ENCODE results near the gene GOLGA6C. TPM values are rescaled to one million over a fixed set of nuclear protein-coding genes. Genes with fewer than 3 reads are reported as not detected.

The GOLGA6C gene
- total and polyA plus RNA-seq, 9 of the 15 experiments (the other 6 are each of a cell fraction or from before 2014, with no cell fraction given), result not detected

DNA sequence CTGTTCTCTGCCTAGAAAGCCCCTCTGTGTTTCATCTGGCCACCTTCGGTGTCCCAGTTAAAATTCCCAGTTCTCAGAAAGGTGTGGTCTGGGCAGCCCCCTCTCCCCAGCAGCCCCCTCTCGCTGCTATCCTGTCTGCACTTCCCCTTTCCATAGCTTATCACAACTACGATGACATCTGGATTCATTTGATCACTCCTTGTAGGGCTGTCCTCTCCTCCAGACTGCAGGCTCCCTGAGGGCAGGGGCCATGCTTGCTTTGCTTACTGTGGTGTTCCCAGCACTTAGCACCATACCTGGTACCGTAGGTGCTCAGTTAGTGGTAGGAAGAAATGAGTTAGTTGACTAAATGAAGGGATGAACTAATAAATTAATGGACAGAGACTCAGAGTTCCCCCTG, 26.3 kb upstream of the GOLGA6C start:
- DNase-seq (ENCODE audit: extremely low read depth in 1 of 4, low spot score in 3 of 4) (no peak), FAIRE-seq (no peak), ATAC-seq (no peak)
- Histone ChIP-seq H3K27me3 (ENCODE audit: control insufficient read depth in 2 of 2, insufficient read depth in 2 of 2, low read length in 2 of 2) (peaks cover 15 to 85% of the 10 kb centered on the region in 2 experiments), H3K4me2 (ENCODE audit: insufficient read depth, low read length) (no peak overlapping the region), H3K36me3 (ENCODE audit: control insufficient read depth, insufficient read depth, low read length) (no peaks in the 10 kb centered on the region), H3K9me3 (replicated peaks; ENCODE audit: control insufficient read depth, insufficient read depth, low read depth, low read length) (no peaks in the 10 kb centered on the region), H2AFZ (ENCODE audit: low read depth, low read length) (no peak overlapping the region), H3K9me1 (ENCODE audit: control insufficient read depth, insufficient read depth, low read length) (no peaks in the 10 kb centered on the region), H3K4me1 (replicated peaks in 1 of 2; ENCODE audit: control insufficient read depth in 2 of 2, insufficient read depth in 2 of 2, low read length in 2 of 2) (peaks cover 0 to 17% of the 10 kb centered on the region in 2 experiments; a peak in 2 of 5 replicates), H3K27ac (ENCODE audit: extremely low read depth, low read depth, low read length) (no peak overlapping the region), H3K79me2 (ENCODE audit: control insufficient read depth, insufficient read depth, low read length) (no peaks in the 10 kb centered on the region), H4K20me1 (replicated peaks; ENCODE audit: control insufficient read depth, insufficient read depth, low read length) (peaks cover 13% of the 10 kb centered on the region), H3K4me3 (no peak overlapping the region), H3K9ac (ENCODE audit: insufficient read depth in 1 of 2, low read depth in 2 of 2, low read length in 2 of 2) (no peak overlapping the region)
- TF ChIP-seq ZNF282 (CRISPR knock-in tag; IDR thresholded peaks at IDR 0.05) (no peak), TRIM24 (IDR thresholded peaks at IDR 0.05) (peak in 1 of 2 experiments; percentile 59; a peak in 1 of 4 replicates), ZNF316 (IDR thresholded peaks at IDR 0.05) (peak; percentile 67), SPI1 (IDR thresholded peaks at IDR 0.05; ENCODE audit: borderline replicate concordance, low read depth, low read length) (peak; percentile 76; the same call in 1 of the 2 replicates)
- ChIA-PET POLR2A (interaction anchor here (0.5 kb wide), 1 partner anchor 400 kb away, joined by 3 read pairs; no protein-coding TSS in a partner anchor), CTCF (ENCODE audit: low intra/inter-chr PET ratio) (no interaction called here)
- BruUV-seq (replicated peaks), result no TSS peak
- WGBS (ENCODE audit: insufficient coverage, low coverage, missing lambda C conversion rate), result 10% methylated on average over 4 of the region's 4 CpGs
- in situ Hi-C loops (cut with MboI) (loop anchor here (10.0 kb wide), 1 partner anchor 1147 kb away; the partner anchor contains the start of gene GOLGA6A), intact Hi-C loops (cut with micrococcal nuclease) (no loop called here)

DNA sequence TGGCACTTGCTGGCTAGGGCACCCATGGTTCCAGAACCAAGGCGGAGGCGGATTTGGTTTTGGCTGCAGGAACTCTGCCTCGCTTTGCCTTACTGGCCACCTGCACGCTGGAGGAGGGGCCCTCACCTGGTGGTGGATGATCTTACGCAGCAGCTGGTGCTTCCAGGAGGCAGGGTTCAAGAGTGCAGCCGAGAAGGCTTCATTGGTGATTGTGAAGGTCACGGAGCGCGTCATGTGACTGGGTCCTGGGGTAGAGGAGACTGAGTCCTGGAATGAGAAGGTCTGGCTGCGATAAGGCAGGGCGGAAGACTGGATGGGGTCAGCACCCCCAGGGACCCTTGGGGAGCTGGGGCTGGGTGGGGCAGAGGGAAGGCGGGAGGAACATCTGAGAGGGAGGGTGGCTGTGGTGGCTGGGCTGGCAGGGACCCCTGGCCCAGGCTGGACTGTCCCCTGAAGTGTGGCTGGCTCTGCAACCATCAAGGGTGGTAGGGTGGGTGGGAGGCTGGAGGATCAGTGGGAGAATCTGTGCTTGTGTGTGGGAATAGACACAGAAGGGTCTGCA, 25.8 kb upstream of the GOLGA6C start:
- ChIA-PET POLR2A (interaction anchor here (0.5 kb wide), 1 partner anchor 400 kb away, joined by 3 read pairs; no protein-coding TSS in a partner anchor), CTCF (ENCODE audit: low intra/inter-chr PET ratio) (no interaction called here)
- H3K4me2 ChIP-seq (ENCODE audit: insufficient read depth, low read length), result no peak overlapping the region
- H3K9me1 ChIP-seq (ENCODE audit: control insufficient read depth, insufficient read depth, low read length), result no peaks in the 10 kb centered on the region
- no peak overlapping the region for H2AFZ ChIP-seq (ENCODE audit: low read depth, low read length)
- no TSS peak for BruUV-seq (replicated peaks)
- no peaks in the 10 kb centered on the region for H3K9me3 ChIP-seq (replicated peaks; ENCODE audit: control insufficient read depth, insufficient read depth, low read depth, low read length)
- in situ Hi-C loops (cut with MboI) (loop anchor here (10.0 kb wide), 1 partner anchor 1148 kb away; the partner anchor contains the start of gene GOLGA6A), intact Hi-C loops (cut with micrococcal nuclease) (no loop called here)
- H3K4me3 ChIP-seq, result no peak overlapping the region
- peaks cover 0 to 18% of the 10 kb centered on the region in 2 experiments; a peak in 2 of 5 replicates for H3K4me1 ChIP-seq (replicated peaks in 1 of 2; ENCODE audit: control insufficient read depth in 2 of 2, insufficient read depth in 2 of 2, low read length in 2 of 2)
- 7% methylated on average over 12 of the region's 12 CpGs for WGBS (ENCODE audit: insufficient coverage, low coverage, missing lambda C conversion rate)
- no peaks in the 10 kb centered on the region for H3K79me2 ChIP-seq (ENCODE audit: control insufficient read depth, insufficient read depth, low read length)
- H4K20me1 ChIP-seq (replicated peaks; ENCODE audit: control insufficient read depth, insufficient read depth, low read length), result peaks cover 13% of the 10 kb centered on the region
- no peaks in the 10 kb centered on the region for H3K36me3 ChIP-seq (ENCODE audit: control insufficient read depth, insufficient read depth, low read length)
- no peak overlapping the region for H3K27ac ChIP-seq (ENCODE audit: extremely low read depth, low read depth, low read length)
- H3K9ac ChIP-seq (ENCODE audit: insufficient read depth in 1 of 2, low read depth in 2 of 2, low read length in 2 of 2), result no peak overlapping the region
- FAIRE-seq, result no peak
- ATAC-seq, result no peak
- no peak for DNase-seq (ENCODE audit: extremely low read depth in 1 of 4, low spot score in 3 of 4)
- H3K27me3 ChIP-seq (ENCODE audit: control insufficient read depth in 2 of 2, insufficient read depth in 2 of 2, low read length in 2 of 2), result peaks cover 15 to 86% of the 10 kb centered on the region in 2 experiments
- TF ChIP-seq RHOXF2B (CRISPR knock-in tag; conservative IDR thresholded peaks at IDR 0.05) (no peak), TARDBP (IDR thresholded peaks at IDR 0.05) (no peak), ZNF316 (IDR thresholded peaks at IDR 0.05) (no peak; the same call in 1 of the 2 replicates), MAFF (IDR thresholded peaks at IDR 0.05; ENCODE audit: low read length) (no peak), ILF3 (IDR thresholded peaks at IDR 0.05; ENCODE audit: borderline replicate concordance) (no peak)
- TF ChIP-seq, protein P1, sequence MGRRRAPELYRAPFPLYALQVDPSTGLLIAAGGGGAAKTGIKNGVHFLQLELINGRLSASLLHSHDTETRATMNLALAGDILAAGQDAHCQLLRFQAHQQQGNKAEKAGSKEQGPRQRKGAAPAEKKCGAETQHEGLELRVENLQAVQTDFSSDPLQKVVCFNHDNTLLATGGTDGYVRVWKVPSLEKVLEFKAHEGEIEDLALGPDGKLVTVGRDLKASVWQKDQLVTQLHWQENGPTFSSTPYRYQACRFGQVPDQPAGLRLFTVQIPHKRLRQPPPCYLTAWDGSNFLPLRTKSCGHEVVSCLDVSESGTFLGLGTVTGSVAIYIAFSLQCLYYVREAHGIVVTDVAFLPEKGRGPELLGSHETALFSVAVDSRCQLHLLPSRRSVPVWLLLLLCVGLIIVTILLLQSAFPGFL (CRISPR knock-in tag; IDR thresholded peaks at IDR 0.05), result no peak
- TF ChIP-seq, protein P2, sequence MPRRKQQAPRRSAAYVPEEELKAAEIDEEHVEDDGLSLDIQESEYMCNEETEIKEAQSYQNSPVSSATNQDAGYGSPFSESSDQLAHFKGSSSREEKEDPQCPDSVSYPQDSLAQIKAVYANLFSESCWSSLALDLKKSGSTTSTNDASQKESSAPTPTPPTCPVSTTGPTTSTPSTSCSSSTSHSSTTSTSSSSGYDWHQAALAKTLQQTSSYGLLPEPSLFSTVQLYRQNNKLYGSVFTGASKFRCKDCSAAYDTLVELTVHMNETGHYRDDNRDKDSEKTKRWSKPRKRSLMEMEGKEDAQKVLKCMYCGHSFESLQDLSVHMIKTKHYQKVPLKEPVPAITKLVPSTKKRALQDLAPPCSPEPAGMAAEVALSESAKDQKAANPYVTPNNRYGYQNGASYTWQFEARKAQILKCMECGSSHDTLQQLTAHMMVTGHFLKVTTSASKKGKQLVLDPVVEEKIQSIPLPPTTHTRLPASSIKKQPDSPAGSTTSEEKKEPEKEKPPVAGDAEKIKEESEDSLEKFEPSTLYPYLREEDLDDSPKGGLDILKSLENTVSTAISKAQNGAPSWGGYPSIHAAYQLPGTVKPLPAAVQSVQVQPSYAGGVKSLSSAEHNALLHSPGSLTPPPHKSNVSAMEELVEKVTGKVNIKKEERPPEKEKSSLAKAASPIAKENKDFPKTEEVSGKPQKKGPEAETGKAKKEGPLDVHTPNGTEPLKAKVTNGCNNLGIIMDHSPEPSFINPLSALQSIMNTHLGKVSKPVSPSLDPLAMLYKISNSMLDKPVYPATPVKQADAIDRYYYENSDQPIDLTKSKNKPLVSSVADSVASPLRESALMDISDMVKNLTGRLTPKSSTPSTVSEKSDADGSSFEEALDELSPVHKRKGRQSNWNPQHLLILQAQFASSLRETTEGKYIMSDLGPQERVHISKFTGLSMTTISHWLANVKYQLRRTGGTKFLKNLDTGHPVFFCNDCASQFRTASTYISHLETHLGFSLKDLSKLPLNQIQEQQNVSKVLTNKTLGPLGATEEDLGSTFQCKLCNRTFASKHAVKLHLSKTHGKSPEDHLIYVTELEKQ (CRISPR knock-in tag; IDR thresholded peaks at IDR 0.05), result no peak
